ENCODE measurements around the gene PREX1.

DNA sequence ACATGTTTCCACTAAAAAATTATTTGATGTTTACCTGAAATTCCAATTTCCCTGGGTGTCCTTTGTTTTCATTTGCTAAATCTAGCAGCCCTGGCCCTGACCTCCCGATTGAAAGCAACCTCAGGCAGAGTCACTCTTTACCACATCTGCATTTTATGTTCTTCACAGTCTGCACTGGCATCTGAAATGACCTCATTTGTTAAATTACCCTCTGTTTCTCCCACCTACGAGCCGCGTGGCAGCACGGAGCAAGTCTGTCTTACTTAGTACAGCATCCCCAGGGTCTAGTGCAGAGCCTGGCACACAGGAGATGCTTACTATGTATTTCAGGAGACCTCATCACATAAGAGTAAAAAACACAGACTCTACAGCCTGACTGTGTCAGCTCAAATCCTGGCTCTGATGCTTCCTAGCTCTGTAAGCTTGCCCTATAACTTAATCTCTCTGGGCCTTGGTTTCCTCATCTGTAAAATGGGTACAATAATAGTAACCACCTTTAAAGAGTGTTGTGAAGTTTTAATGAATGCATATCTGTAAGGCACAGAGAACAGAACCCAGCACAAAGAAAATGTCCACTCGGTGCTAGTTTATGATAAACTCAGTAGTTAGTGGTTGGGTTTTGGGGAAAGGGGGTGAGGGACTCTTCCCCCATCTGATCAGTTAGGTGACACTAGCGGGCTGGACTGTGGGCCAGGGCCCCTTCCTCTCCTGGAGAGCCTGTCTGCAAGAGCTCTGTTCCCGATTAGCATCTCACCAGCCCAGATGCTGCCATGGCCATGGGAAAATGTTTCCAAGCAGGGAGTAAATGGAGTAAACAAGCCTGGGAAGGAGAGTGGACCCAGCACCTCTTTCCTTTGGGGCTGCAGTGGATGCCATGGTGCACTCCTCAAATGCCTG lies 88.2 kb downstream of the PREX1 start:
- TF ChIP-seq, protein P1, sequence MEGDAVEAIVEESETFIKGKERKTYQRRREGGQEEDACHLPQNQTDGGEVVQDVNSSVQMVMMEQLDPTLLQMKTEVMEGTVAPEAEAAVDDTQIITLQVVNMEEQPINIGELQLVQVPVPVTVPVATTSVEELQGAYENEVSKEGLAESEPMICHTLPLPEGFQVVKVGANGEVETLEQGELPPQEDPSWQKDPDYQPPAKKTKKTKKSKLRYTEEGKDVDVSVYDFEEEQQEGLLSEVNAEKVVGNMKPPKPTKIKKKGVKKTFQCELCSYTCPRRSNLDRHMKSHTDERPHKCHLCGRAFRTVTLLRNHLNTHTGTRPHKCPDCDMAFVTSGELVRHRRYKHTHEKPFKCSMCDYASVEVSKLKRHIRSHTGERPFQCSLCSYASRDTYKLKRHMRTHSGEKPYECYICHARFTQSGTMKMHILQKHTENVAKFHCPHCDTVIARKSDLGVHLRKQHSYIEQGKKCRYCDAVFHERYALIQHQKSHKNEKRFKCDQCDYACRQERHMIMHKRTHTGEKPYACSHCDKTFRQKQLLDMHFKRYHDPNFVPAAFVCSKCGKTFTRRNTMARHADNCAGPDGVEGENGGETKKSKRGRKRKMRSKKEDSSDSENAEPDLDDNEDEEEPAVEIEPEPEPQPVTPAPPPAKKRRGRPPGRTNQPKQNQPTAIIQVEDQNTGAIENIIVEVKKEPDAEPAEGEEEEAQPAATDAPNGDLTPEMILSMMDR (IDR thresholded peaks at IDR 0.05 in 4 of 5, conservative IDR thresholded peaks at IDR 0.05 in 1 of 5), result no peak
- TF ChIP-seq POLR2A (IDR thresholded peaks at IDR 0.05), result no peak

All from gastrocnemius medialis (tissue), 4 donors.